ENCODE results near the gene BLOC1S1. TPM values are rescaled to one million over a fixed set of nuclear protein-coding genes. Genes with fewer than 3 reads are reported as not detected.

Gene BLOC1S1
- total RNA-seq, 1 donor from 2014 or later, result 64.8 TPM

- intact Hi-C loops (cut with micrococcal nuclease), result no loop called here
- peaks cover 20% of the 10 kb centered on the region for H3K4me1 Mint-ChIP-seq (ENCODE audit: low read depth)
- H3K27me3 Mint-ChIP-seq (ENCODE audit: insufficient read depth), result peaks cover 12% of the 10 kb centered on the region
- no peaks in the 10 kb centered on the region for H3K9me3 Mint-ChIP-seq
- peaks cover 2% of the 10 kb centered on the region for H3K36me3 Mint-ChIP-seq (ENCODE audit: low read depth)
- H3K4me3 Mint-ChIP-seq, result no peak overlapping the region
- no peak overlapping the region for H3K27ac Mint-ChIP-seq
- no peak for DNase-seq (ENCODE audit: low spot score)
Measured at GRCh38 chr12:55685671-55686070, 30.2 kb upstream of the BLOC1S1 start.

- no peak overlapping the region for H3K4me3 Mint-ChIP-seq
- H3K27ac Mint-ChIP-seq, result no peak overlapping the region
- peaks cover 8% of the 10 kb centered on the region for H3K27me3 Mint-ChIP-seq (ENCODE audit: insufficient read depth)
- intact Hi-C loops (cut with micrococcal nuclease), result no loop called here
- peaks cover 12% of the 10 kb centered on the region for H3K4me1 Mint-ChIP-seq (ENCODE audit: low read depth)
- no peak for DNase-seq (ENCODE audit: low spot score)
- H3K36me3 Mint-ChIP-seq (ENCODE audit: low read depth), result peaks cover 2% of the 10 kb centered on the region
- no peaks in the 10 kb centered on the region for H3K9me3 Mint-ChIP-seq
Measured at GRCh38 chr12:55686366-55687010, 29.4 kb upstream of the BLOC1S1 start.

- intact Hi-C loops (cut with micrococcal nuclease), result no loop called here
- H3K4me3 Mint-ChIP-seq, result no peak overlapping the region
- peaks cover 2% of the 10 kb centered on the region for H3K36me3 Mint-ChIP-seq (ENCODE audit: low read depth)
- peaks cover 3% of the 10 kb centered on the region for H3K27me3 Mint-ChIP-seq (ENCODE audit: insufficient read depth)
- peaks cover 10% of the 10 kb centered on the region for H3K4me1 Mint-ChIP-seq (ENCODE audit: low read depth)
- no peak for DNase-seq (ENCODE audit: low spot score)
- H3K27ac Mint-ChIP-seq, result no peak overlapping the region
- no peaks in the 10 kb centered on the region for H3K9me3 Mint-ChIP-seq
Measured at GRCh38 chr12:55687746-55688145, 28.1 kb upstream of the BLOC1S1 start.

GRCh38 chr12:55688716-55689655, 26.9 kb upstream of the BLOC1S1 start:
- intact Hi-C loops (cut with micrococcal nuclease), result no loop called here
- Mint-ChIP-seq H3K27ac (no peak overlapping the region), H3K4me3 (no peak overlapping the region)

GRCh38 chr12:55692631-55693322, 23.1 kb upstream of the BLOC1S1 start:
- no peaks in the 10 kb centered on the region for H3K36me3 Mint-ChIP-seq (ENCODE audit: low read depth)
- peaks cover 8% of the 10 kb centered on the region for H3K27me3 Mint-ChIP-seq (ENCODE audit: insufficient read depth)
- H3K27ac Mint-ChIP-seq, result no peak overlapping the region
- H3K4me3 Mint-ChIP-seq, result no peak overlapping the region
- intact Hi-C loops (cut with micrococcal nuclease), result no loop called here
- DNase-seq (ENCODE audit: low spot score), result no peak
- no peaks in the 10 kb centered on the region for H3K9me3 Mint-ChIP-seq
- peaks cover 3% of the 10 kb centered on the region for H3K4me1 Mint-ChIP-seq (ENCODE audit: low read depth)

More at GRCh38 chr12:55688716-55689655, 26.9 kb upstream of the BLOC1S1 start:
- peaks cover 10% of the 10 kb centered on the region for H3K4me1 Mint-ChIP-seq (ENCODE audit: low read depth)
- peaks cover 3% of the 10 kb centered on the region for H3K27me3 Mint-ChIP-seq (ENCODE audit: insufficient read depth)
- DNase-seq (ENCODE audit: low spot score), result no peak
- peaks cover 2% of the 10 kb centered on the region for H3K36me3 Mint-ChIP-seq (ENCODE audit: low read depth)
- H3K9me3 Mint-ChIP-seq, result no peaks in the 10 kb centered on the region

- H3K27me3 Mint-ChIP-seq (ENCODE audit: insufficient read depth), result peaks cover 8% of the 10 kb centered on the region
- no peak overlapping the region for H3K4me3 Mint-ChIP-seq
- intact Hi-C loops (cut with micrococcal nuclease), result no loop called here
- no peak for DNase-seq (ENCODE audit: low spot score)
- no peaks in the 10 kb centered on the region for H3K4me1 Mint-ChIP-seq (ENCODE audit: low read depth)
- no peak overlapping the region for H3K27ac Mint-ChIP-seq
- H3K9me3 Mint-ChIP-seq, result no peaks in the 10 kb centered on the region
- H3K36me3 Mint-ChIP-seq (ENCODE audit: low read depth), result no peaks in the 10 kb centered on the region
Measured at GRCh38 chr12:55693323-55694187, 22.3 kb upstream of the BLOC1S1 start.

GRCh38 chr12:55694188-55694515, 21.7 kb upstream of the BLOC1S1 start:
- Mint-ChIP-seq H3K27ac (no peak overlapping the region), H3K9me3 (no peaks in the 10 kb centered on the region)
- intact Hi-C loops (cut with micrococcal nuclease), result no loop called here

GRCh38 chr12:55694651-55695050, 21.2 kb upstream of the BLOC1S1 start:
- intact Hi-C loops (cut with micrococcal nuclease), result no loop called here
- Mint-ChIP-seq H3K4me3 (no peak overlapping the region), H3K4me1 (ENCODE audit: low read depth) (no peaks in the 10 kb centered on the region), H3K27ac (no peak overlapping the region), H3K9me3 (no peaks in the 10 kb centered on the region), H3K36me3 (ENCODE audit: low read depth) (no peaks in the 10 kb centered on the region), H3K27me3 (ENCODE audit: insufficient read depth) (peaks cover 8% of the 10 kb centered on the region)
- DNase-seq (ENCODE audit: low spot score), result no peak

More at GRCh38 chr12:55694188-55694515, 21.7 kb upstream of the BLOC1S1 start:
- no peak for DNase-seq (ENCODE audit: low spot score)
- Mint-ChIP-seq H3K4me3 (no peak overlapping the region), H3K27me3 (ENCODE audit: insufficient read depth) (peaks cover 8% of the 10 kb centered on the region), H3K36me3 (ENCODE audit: low read depth) (no peaks in the 10 kb centered on the region), H3K4me1 (ENCODE audit: low read depth) (no peaks in the 10 kb centered on the region)

GRCh38 chr12:55695349-55695748, 20.5 kb upstream of the BLOC1S1 start:
- Mint-ChIP-seq H3K9me3 (no peaks in the 10 kb centered on the region), H3K36me3 (ENCODE audit: low read depth) (no peaks in the 10 kb centered on the region), H3K4me1 (ENCODE audit: low read depth) (no peaks in the 10 kb centered on the region), H3K27ac (no peak overlapping the region), H3K4me3 (no peak overlapping the region), H3K27me3 (ENCODE audit: insufficient read depth) (peaks cover 8% of the 10 kb centered on the region)
- intact Hi-C loops (cut with micrococcal nuclease), result no loop called here
- no peak for DNase-seq (ENCODE audit: low spot score)

- no peaks in the 10 kb centered on the region for H3K9me3 Mint-ChIP-seq
- no peak overlapping the region for H3K4me3 Mint-ChIP-seq
- no peaks in the 10 kb centered on the region for H3K36me3 Mint-ChIP-seq (ENCODE audit: low read depth)
- H3K4me1 Mint-ChIP-seq (ENCODE audit: low read depth), result no peaks in the 10 kb centered on the region
- H3K27ac Mint-ChIP-seq, result no peak overlapping the region
- H3K27me3 Mint-ChIP-seq (ENCODE audit: insufficient read depth), result peaks cover 6% of the 10 kb centered on the region
- no peak for DNase-seq (ENCODE audit: low spot score)
- intact Hi-C loops (cut with micrococcal nuclease), result no loop called here
Measured at GRCh38 chr12:55696141-55696540, 19.7 kb upstream of the BLOC1S1 start.

- no peak overlapping the region for H3K4me3 Mint-ChIP-seq
- no peak overlapping the region for H3K27ac Mint-ChIP-seq
- H3K4me1 Mint-ChIP-seq (ENCODE audit: low read depth), result no peaks in the 10 kb centered on the region
- DNase-seq (ENCODE audit: low spot score), result no peak
- intact Hi-C loops (cut with micrococcal nuclease), result no loop called here
- H3K27me3 Mint-ChIP-seq (ENCODE audit: insufficient read depth), result peaks cover 5% of the 10 kb centered on the region
- no peaks in the 10 kb centered on the region for H3K36me3 Mint-ChIP-seq (ENCODE audit: low read depth)
- no peaks in the 10 kb centered on the region for H3K9me3 Mint-ChIP-seq
Measured at GRCh38 chr12:55696796-55697462, 18.9 kb upstream of the BLOC1S1 start.

- no peaks in the 10 kb centered on the region for H3K4me1 Mint-ChIP-seq (ENCODE audit: low read depth)
- H3K27me3 Mint-ChIP-seq (ENCODE audit: insufficient read depth), result peaks cover 5% of the 10 kb centered on the region
- H3K9me3 Mint-ChIP-seq, result no peaks in the 10 kb centered on the region
- no peak overlapping the region for H3K27ac Mint-ChIP-seq
- no peak for DNase-seq (ENCODE audit: low spot score)
- intact Hi-C loops (cut with micrococcal nuclease), result no loop called here
- H3K36me3 Mint-ChIP-seq (ENCODE audit: low read depth), result no peaks in the 10 kb centered on the region
- H3K4me3 Mint-ChIP-seq, result no peak overlapping the region
Measured at GRCh38 chr12:55697686-55698085, 18.2 kb upstream of the BLOC1S1 start.

All from activated T-helper 1 cell treated with anti-CD3 and anti-CD28 coated beads, Interleukin-12 subunit alpha, Interleukin-12 subunit beta, Interleukin-2, Interleukin-4 antibody, amounts not matched to agents 30 ng/mL and 10 ng/mL and 1 ng/mL, durations not matched to agents 14 hours and 24 hours and 36 hours (primary cell).